ENCODE results near the gene PSMD4. TPM values are rescaled to one million over a fixed set of nuclear protein-coding genes. Genes with fewer than 3 reads are reported as not detected.
A peak's percentile ranks its signal among the peaks of the same experiment; 100 is the strongest.

Gene PSMD4
- total RNA-seq, 1 experiment from 2014 or later, result 207 TPM

DNA sequence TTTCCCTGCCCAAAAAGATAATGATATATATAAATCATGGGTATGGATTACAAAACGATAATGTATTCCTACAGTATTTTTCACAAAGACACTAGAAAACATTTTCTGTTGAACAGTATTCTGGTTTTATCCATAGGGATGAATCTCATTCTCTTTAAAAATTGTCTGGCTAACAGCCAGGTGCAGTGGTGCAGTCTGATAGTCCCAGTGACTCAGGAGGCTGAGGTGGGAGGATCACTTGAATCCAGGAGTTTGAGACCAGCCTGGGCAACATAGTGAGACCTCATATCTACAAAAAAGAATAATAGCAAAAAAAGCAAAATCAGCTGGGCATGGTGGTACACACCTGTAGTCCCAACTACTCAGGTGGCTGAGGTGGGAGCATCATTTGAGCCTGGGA, 32.9 kb upstream of the PSMD4 start:
- H3K9me3 ChIP-seq (ENCODE audit: control insufficient read depth, low read depth, low read length), result no peaks in the 10 kb centered on the region
- H3K14ac ChIP-seq (ENCODE audit: insufficient read depth, low read length), result no peak overlapping the region
- peaks cover 6% of the 10 kb centered on the region; the same call in 1 of the 2 replicates for H3K79me2 ChIP-seq (ENCODE audit: insufficient read depth, low read length)
- WGBS (ENCODE audit: extremely low coverage, insufficient read length, low lambda C conversion rate), result no CpG with 5 or more reads among the region's 1 CpG
- no peak overlapping the region for H2AFZ ChIP-seq (ENCODE audit: low read length)
- H2BK5ac ChIP-seq (ENCODE audit: insufficient read length, low read length), result no peak overlapping the region
- H4K91ac ChIP-seq (ENCODE audit: insufficient read length, low read depth, low read length), result no peak overlapping the region
- TF ChIP-seq, protein P1, sequence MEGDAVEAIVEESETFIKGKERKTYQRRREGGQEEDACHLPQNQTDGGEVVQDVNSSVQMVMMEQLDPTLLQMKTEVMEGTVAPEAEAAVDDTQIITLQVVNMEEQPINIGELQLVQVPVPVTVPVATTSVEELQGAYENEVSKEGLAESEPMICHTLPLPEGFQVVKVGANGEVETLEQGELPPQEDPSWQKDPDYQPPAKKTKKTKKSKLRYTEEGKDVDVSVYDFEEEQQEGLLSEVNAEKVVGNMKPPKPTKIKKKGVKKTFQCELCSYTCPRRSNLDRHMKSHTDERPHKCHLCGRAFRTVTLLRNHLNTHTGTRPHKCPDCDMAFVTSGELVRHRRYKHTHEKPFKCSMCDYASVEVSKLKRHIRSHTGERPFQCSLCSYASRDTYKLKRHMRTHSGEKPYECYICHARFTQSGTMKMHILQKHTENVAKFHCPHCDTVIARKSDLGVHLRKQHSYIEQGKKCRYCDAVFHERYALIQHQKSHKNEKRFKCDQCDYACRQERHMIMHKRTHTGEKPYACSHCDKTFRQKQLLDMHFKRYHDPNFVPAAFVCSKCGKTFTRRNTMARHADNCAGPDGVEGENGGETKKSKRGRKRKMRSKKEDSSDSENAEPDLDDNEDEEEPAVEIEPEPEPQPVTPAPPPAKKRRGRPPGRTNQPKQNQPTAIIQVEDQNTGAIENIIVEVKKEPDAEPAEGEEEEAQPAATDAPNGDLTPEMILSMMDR (conservative IDR thresholded peaks at IDR 0.05), result no peak
- no peak overlapping the region for H2BK15ac ChIP-seq (ENCODE audit: low read depth, low read length)
- no peaks in the 10 kb centered on the region for H3K27me3 ChIP-seq (ENCODE audit: insufficient read depth, low read length)
- no peak overlapping the region for H2BK12ac ChIP-seq (ENCODE audit: insufficient read length, low read depth, low read length)
- no peak overlapping the region for H3K4me2 ChIP-seq (ENCODE audit: insufficient read depth, insufficient read length, low read length)
- H4K8ac ChIP-seq (replicated peaks; ENCODE audit: insufficient read length, low read depth, low read length), result no peak overlapping the region
- H3K56ac ChIP-seq (ENCODE audit: insufficient read length, low read depth, low read length), result no peak overlapping the region
- Mint-ChIP-seq H3K4me3 (no peak overlapping the region), H3K27me3 (ENCODE audit: low read depth) (no peaks in the 10 kb centered on the region), H3K27ac (peak overlapping the region in 1 of 3 experiments; percentile 35; a peak in 1 of 7 replicates), H3K9me3 (no peaks in the 10 kb centered on the region), H3K36me3 (ENCODE audit: insufficient read depth in 1 of 3, low read depth in 3 of 3) (peaks cover 10 to 45% (median 29%) of the 10 kb centered on the region in 3 experiments; a peak in 6 of 7 replicates), H3K4me1 (peaks cover 23 to 24% of the 10 kb centered on the region in 2 experiments)
- H3T11ph ChIP-seq (ENCODE audit: low read length), result no peak overlapping the region
- H4K20me1 ChIP-seq (ENCODE audit: control insufficient read depth, insufficient read depth, insufficient read length), result no peaks in the 10 kb centered on the region
- peaks cover 7% of the 10 kb centered on the region for H3K79me1 ChIP-seq (ENCODE audit: insufficient read depth, low read depth, low read length, poor library complexity, severe bottlenecking)
- no peak overlapping the region for H3K9ac ChIP-seq (ENCODE audit: extremely low read depth, insufficient read length, low read length)
- no peak overlapping the region for H4K5ac ChIP-seq (ENCODE audit: insufficient read length, low read depth, low read length)
- no peak overlapping the region for H3K23ac ChIP-seq (ENCODE audit: insufficient read length, low read depth, low read length)
- no peak overlapping the region for H2BK120ac ChIP-seq (ENCODE audit: low read depth, low read length, poor library complexity, severe bottlenecking)
- no peak overlapping the region for H2BK20ac ChIP-seq (ENCODE audit: low read depth, low read length, poor library complexity, severe bottlenecking)
- no peak for DNase-seq
- no peaks in the 10 kb centered on the region for H3K23me2 ChIP-seq (ENCODE audit: insufficient read length, low read depth, low read length, poor library complexity, severe bottlenecking)
- H3K4me1 ChIP-seq (ENCODE audit: insufficient read depth, low read length), result peaks cover 2% of the 10 kb centered on the region; the same call in 1 of the 2 replicates
- H2AK5ac ChIP-seq (ENCODE audit: insufficient read length, low read length), result no peak overlapping the region
- H3K18ac ChIP-seq (ENCODE audit: insufficient read length, low read depth, low read length), result no peak overlapping the region
- H3K27ac ChIP-seq (ENCODE audit: insufficient read length, low read depth, low read length), result no peak overlapping the region
- H3K4ac ChIP-seq (ENCODE audit: low read depth, low read length), result no peak overlapping the region

Data from H9 (cell line).